HEK293 (cell line): ENCODE results near the gene UGT1A8.

ENCODE experiments used
- BCL11A ChIP-seq: fragments of 450-650 bp; formaldehyde crosslinking; IDR thresholded peaks from 2 replicates; pipeline ENCODE4 v1.5.1; 2016; ENCODE audit warnings: low read depth, missing biosample characterization, missing genetic modification characterization
- HOXA7 ChIP-seq: sonication (generic); formaldehyde crosslinking; IDR thresholded peaks from 2 replicates; pipeline ENCODE4 v1.8.1; 2022; ENCODE audit warnings: missing genetic modification reagents, borderline replicate concordance
- PBX3 ChIP-seq: sonication (generic); formaldehyde crosslinking; IDR thresholded peaks from 2 replicates; pipeline ENCODE4 v1.8.1; 2022; ENCODE audit warnings: mild to moderate bottlenecking, moderate library complexity, missing genetic modification reagents
- REST ChIP-seq: fragments of 450-650 bp; formaldehyde crosslinking; IDR thresholded peaks from 2 replicates; pipeline ENCODE4 v1.5.1; 2016; ENCODE audit warnings: missing biosample characterization, missing genetic modification characterization
- ZBTB21 ChIP-seq: fragments of 450-650 bp; formaldehyde crosslinking; IDR thresholded peaks from 2 replicates; pipeline ENCODE4 v1.5.1; 2017; ENCODE audit warnings: missing biosample characterization, missing genetic modification characterization
- ZNF133 ChIP-seq: fragments of 450-650 bp; formaldehyde crosslinking; IDR thresholded peaks from 2 replicates; pipeline ENCODE4 v1.5.1; 2016; ENCODE audit warnings: missing biosample characterization, missing genetic modification characterization
- ZNF292 ChIP-seq: fragments of 450-650 bp; formaldehyde crosslinking; IDR thresholded peaks from 2 replicates; pipeline ENCODE4 v1.5.1; 2016; ENCODE audit warnings: low read depth, missing biosample characterization, missing genetic modification characterization, borderline replicate concordance
- ZNF324 ChIP-seq: fragments of 450-650 bp; formaldehyde crosslinking; IDR thresholded peaks from 2 replicates; pipeline ENCODE4 v1.5.1; 2016; ENCODE audit warnings: missing biosample characterization, missing genetic modification characterization
- ZNF341 ChIP-seq: fragments of 450-650 bp; formaldehyde crosslinking; IDR thresholded peaks from 2 replicates; pipeline ENCODE4; 2016; ENCODE audit warnings: low read depth, missing biosample characterization, missing genetic modification characterization
- ZNF354C ChIP-seq: fragments of 450-650 bp; formaldehyde crosslinking; IDR thresholded peaks from 2 replicates; pipeline ENCODE4 v1.5.1; 2016; ENCODE audit warnings: missing biosample characterization, missing genetic modification characterization, low read depth, borderline replicate concordance
- ZNF366 ChIP-seq: fragments of 450-650 bp; formaldehyde crosslinking; conservative IDR thresholded peaks from 2 replicates; pipeline ENCODE4 v1.5.1; 2016; ENCODE audit warnings: missing biosample characterization, missing genetic modification characterization
- ZNF585B ChIP-seq: fragments of 450-650 bp; formaldehyde crosslinking; IDR thresholded peaks from 2 replicates; pipeline ENCODE4 v1.5.1; 2016; ENCODE audit warnings: missing biosample characterization, missing genetic modification characterization
- ZNF610 ChIP-seq: fragments of 450-650 bp; formaldehyde crosslinking; IDR thresholded peaks from 2 replicates; pipeline ENCODE4 v1.5.1; 2016; ENCODE audit warnings: missing biosample characterization, missing genetic modification characterization, borderline replicate concordance
- TF ChIP-seq, protein P1 (sequence below): fragments of 450-650 bp; formaldehyde crosslinking; IDR thresholded peaks from 2 replicates; pipeline ENCODE4 v1.5.1; 2016; ENCODE audit warnings: missing biosample characterization, missing genetic modification characterization

DNA sequence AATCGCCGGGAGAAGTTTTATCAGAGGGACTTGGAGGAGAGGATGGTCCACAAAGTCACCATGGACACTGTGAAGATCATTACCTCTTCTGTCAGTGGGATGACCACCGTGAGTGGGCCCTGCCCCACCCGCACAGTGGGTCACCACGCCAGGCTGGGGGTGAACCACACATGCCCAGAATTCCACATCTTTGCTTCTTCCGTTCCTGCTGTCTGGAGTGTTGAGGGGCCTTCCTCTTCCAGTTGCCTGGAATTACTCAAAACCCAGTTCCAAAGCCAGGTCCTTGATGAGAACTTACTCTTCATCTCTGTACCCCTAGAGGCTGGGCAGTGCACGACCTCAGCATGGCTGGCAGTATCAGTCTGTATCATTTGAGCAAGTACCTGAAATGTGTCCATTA is 182.8 kb downstream of the UGT1A8 start:
- TF ChIP-seq ZNF341 (tag by site-specific recombination), result no peak
- no peak for TF ChIP-seq ZNF133 (tag by site-specific recombination)
- TF ChIP-seq, protein P1, sequence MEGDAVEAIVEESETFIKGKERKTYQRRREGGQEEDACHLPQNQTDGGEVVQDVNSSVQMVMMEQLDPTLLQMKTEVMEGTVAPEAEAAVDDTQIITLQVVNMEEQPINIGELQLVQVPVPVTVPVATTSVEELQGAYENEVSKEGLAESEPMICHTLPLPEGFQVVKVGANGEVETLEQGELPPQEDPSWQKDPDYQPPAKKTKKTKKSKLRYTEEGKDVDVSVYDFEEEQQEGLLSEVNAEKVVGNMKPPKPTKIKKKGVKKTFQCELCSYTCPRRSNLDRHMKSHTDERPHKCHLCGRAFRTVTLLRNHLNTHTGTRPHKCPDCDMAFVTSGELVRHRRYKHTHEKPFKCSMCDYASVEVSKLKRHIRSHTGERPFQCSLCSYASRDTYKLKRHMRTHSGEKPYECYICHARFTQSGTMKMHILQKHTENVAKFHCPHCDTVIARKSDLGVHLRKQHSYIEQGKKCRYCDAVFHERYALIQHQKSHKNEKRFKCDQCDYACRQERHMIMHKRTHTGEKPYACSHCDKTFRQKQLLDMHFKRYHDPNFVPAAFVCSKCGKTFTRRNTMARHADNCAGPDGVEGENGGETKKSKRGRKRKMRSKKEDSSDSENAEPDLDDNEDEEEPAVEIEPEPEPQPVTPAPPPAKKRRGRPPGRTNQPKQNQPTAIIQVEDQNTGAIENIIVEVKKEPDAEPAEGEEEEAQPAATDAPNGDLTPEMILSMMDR (tag by site-specific recombination), result no peak
- no peak for TF ChIP-seq ZNF324
- TF ChIP-seq BCL11A (tag by site-specific recombination), result no peak
- TF ChIP-seq ZNF610 (tag by site-specific recombination), result no peak
- no peak for TF ChIP-seq PBX3 (CRISPR knock-in tag)
- TF ChIP-seq ZNF292 (tag by site-specific recombination), result no peak
- TF ChIP-seq ZNF354C (tag by site-specific recombination), result no peak
- no peak for TF ChIP-seq ZNF366 (tag by site-specific recombination)
- TF ChIP-seq HOXA7, result no peak
- no peak for TF ChIP-seq REST
- no peak for TF ChIP-seq ZNF585B (tag by site-specific recombination)
- no peak for TF ChIP-seq ZBTB21
